NCI-H146 (cell line): ENCODE measurements around the gene C12orf54.
"Not testable (repeated sequence)": the region's sequence is repeated elsewhere in the genome, so short reads cannot be mapped to it uniquely, and the experiment has no call there.

ENCODE experiments used
- DNase-seq: peaks from one replicate; lab custom pipeline; 2025; lab: John Stamatoyannopoulos, UW

The C12orf54 gene

GRCh38 chr12:48482198-48482597 is at the start of gene C12orf54:
Gene C12orf54, plus strand, starts transcription at chr12:48482498. Its CDS starts 799 bp downstream, at chr12:48483297.
- no peak for DNase-seq

GRCh38 chr12:48434016-48434415 is 48.3 kb upstream of the C12orf54 start:
- DNase-seq, result not testable (repeated sequence)

- no peak for DNase-seq
Observed at GRCh38 chr12:48441069-48441468, 41.2 kb upstream of the C12orf54 start.

- no peak for DNase-seq
Observed at GRCh38 chr12:48442179-48442847, 40.0 kb upstream of the C12orf54 start.

- no peak for DNase-seq
Observed at GRCh38 chr12:48445538-48445937, 36.8 kb upstream of the C12orf54 start.

- DNase-seq, result no peak
Observed at GRCh38 chr12:48446161-48446776, 36.0 kb upstream of the C12orf54 start.

GRCh38 chr12:48447755-48448154 is 34.5 kb upstream of the C12orf54 start:
- DNase-seq, result no peak

- no peak for DNase-seq
Observed at GRCh38 chr12:48451372-48451771, 30.9 kb upstream of the C12orf54 start.

GRCh38 chr12:48452961-48453360 is 29.3 kb upstream of the C12orf54 start:
- not testable (repeated sequence) for DNase-seq

- no peak for DNase-seq
Observed at GRCh38 chr12:48454667-48455066, 27.6 kb upstream of the C12orf54 start.

- no peak for DNase-seq
Observed at GRCh38 chr12:48455116-48455515, 27.2 kb upstream of the C12orf54 start.

GRCh38 chr12:48459259-48459658 is 23.0 kb upstream of the C12orf54 start:
- DNase-seq, result no peak

GRCh38 chr12:48469027-48469426 is 13.3 kb upstream of the C12orf54 start:
- not testable (repeated sequence) for DNase-seq

- DNase-seq, result no peak
Observed at GRCh38 chr12:48472259-48472658, 10.0 kb upstream of the C12orf54 start, which contains the start of gene ANP32D. Gene ANP32D, plus strand, starts transcription at chr12:48472559. Its CDS starts 106 bp downstream, at chr12:48472665.

- DNase-seq, result no peak
Observed at GRCh38 chr12:48473061-48473460, 9.2 kb upstream of the C12orf54 start.

GRCh38 chr12:48474497-48474896 is 7.8 kb upstream of the C12orf54 start:
- not testable (repeated sequence) for DNase-seq

GRCh38 chr12:48482930-48483329 is 632 bp downstream of the C12orf54 start:
- DNase-seq, result no peak

GRCh38 chr12:48486261-48486660 is 4.0 kb downstream of the C12orf54 start:
- DNase-seq, result no peak

- no peak for DNase-seq
Observed at GRCh38 chr12:48486679-48487078, 4.4 kb downstream of the C12orf54 start.

GRCh38 chr12:48489012-48489411 is 6.7 kb downstream of the C12orf54 start:
- no peak for DNase-seq

GRCh38 chr12:48489456-48489855 is 7.2 kb downstream of the C12orf54 start:
- DNase-seq, result not testable (repeated sequence)

- not testable (repeated sequence) for DNase-seq
Observed at GRCh38 chr12:48500281-48500680, 18.0 kb downstream of the C12orf54 start.

GRCh38 chr12:48506836-48507235 is 24.5 kb downstream of the C12orf54 start:
- not testable (repeated sequence) for DNase-seq

- DNase-seq, result no peak
Observed at GRCh38 chr12:48508987-48509386, 26.7 kb downstream of the C12orf54 start.
